Ectodermal cell (in vitro differentiated cells): Measurements from ENCODE around the gene TTC29. TPM values are rescaled to one million over a fixed set of nuclear protein-coding genes. Genes with fewer than 3 reads are reported as not detected.
A peak's percentile ranks its signal among the peaks of the same experiment; 100 is the strongest.

Experiments
- H3K27ac ChIP-seq: 2 replicates; pipeline ENCODE4 v1.7.0; 2013; ENCODE audit warnings: mild to moderate bottlenecking, low read depth, low read length; ENCODE audit not compliant: insufficient read depth, poor library complexity, severe bottlenecking
- H3K27me3 ChIP-seq: 2 replicates; pipeline ENCODE4 v1.7.0; 2013; ENCODE audit warnings: mild to moderate bottlenecking, low read length; ENCODE audit not compliant: insufficient read depth, control insufficient read depth, poor library complexity, severe bottlenecking
- H3K36me3 ChIP-seq: one replicate; pipeline ENCODE4 v1.7.0; 2013; ENCODE audit warnings: low read length; ENCODE audit not compliant: control insufficient read depth, insufficient read depth
- H3K4me1 ChIP-seq: one replicate; pipeline ENCODE4 v1.7.0; 2013; ENCODE audit warnings: low read length; ENCODE audit not compliant: control insufficient read depth, insufficient read depth
- H3K4me3 ChIP-seq: 2 replicates; pipeline ENCODE4 v1.7.0; 2013; ENCODE audit warnings: low read depth, low read length, control low read depth; ENCODE audit not compliant: insufficient read depth
- H3K9me3 ChIP-seq: 2 replicates; pipeline ENCODE4 v1.7.0; 2013; ENCODE audit warnings: mild to moderate bottlenecking, low read length, moderate library complexity; ENCODE audit not compliant: control insufficient read depth
- WGBS, 2 experiments: methylation state at CpG; one replicate each; pipeline ENCODE4 v1.1.7; 2013; ENCODE audit warnings: missing lambda C conversion rate in 2 of 2; 5-methylcytosine and 5-hydroxymethylcytosine counted together
- polyA plus RNA-seq, 4 experiments: library from polyadenylated mRNA; stranded (reverse); fragments of 50-300 nt; gene quantifications; one replicate each; pipeline ENCODE4 v1.2.3, GENCODE V29; 2013

TTC29 gene, protein sequence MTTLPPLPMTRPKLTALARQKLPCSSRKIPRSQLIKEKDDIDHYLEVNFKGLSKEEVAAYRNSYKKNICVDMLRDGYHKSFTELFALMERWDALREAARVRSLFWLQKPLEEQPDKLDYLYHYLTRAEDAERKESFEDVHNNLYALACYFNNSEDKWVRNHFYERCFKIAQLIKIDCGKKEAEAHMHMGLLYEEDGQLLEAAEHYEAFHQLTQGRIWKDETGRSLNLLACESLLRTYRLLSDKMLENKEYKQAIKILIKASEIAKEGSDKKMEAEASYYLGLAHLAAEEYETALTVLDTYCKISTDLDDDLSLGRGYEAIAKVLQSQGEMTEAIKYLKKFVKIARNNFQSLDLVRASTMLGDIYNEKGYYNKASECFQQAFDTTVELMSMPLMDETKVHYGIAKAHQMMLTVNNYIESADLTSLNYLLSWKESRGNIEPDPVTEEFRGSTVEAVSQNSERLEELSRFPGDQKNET
- 7.2 TPM for polyA plus RNA-seq (2013, experiment 1 of 4)
- polyA plus RNA-seq (2013, experiment 2 of 4): 5.1 TPM
- polyA plus RNA-seq (2013, experiment 3 of 4): 5.8 TPM
- 7.2 TPM for polyA plus RNA-seq (2013, experiment 4 of 4)

DNA sequence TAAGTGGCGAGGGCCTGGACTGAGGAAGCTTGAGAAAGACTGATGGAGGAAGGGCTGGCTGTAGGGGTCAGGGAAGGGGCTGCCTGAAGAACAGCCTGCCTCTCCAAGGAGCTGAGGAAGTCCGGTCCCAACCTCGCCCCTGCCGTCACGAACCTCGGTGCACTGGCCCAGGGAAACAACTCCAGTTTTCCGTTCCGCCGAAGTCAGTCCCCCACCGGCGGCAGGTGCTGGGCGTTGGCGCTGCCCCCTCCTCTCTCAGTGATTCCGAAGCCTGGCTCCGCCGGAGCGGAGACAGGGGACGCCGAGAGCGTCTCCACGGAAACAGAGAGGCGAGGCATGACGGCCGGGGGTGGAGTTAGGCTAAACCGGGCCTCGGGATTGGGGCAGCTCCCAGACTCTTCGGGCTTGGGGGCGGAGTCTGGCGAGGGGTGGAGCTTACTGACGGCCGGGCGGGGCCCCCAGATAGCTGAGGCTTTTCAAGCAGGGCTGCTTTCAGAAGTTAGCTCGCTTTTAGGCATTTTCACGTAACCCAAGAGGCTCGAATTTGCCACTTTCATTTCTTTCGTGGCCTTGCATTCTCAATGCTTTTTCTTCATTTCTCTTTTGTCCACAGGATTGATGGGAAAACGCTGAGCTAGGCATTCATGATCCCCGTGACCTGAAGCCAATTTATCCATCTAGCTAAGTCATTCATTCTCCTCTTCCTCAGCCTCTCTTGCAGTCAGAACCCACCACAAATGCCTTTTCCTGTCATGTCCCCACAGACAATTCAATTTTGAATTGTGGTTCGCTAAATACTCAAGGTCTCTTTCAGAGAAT lies at the start of gene TTC29:
Gene TTC29, minus strand, starts transcription at position 309 of the 819 bp plus-strand sequence. CDS start 5,969 bp downstream, outside the sequence.
- no peaks in the 10 kb centered on the region for H3K27me3 ChIP-seq

DNA sequence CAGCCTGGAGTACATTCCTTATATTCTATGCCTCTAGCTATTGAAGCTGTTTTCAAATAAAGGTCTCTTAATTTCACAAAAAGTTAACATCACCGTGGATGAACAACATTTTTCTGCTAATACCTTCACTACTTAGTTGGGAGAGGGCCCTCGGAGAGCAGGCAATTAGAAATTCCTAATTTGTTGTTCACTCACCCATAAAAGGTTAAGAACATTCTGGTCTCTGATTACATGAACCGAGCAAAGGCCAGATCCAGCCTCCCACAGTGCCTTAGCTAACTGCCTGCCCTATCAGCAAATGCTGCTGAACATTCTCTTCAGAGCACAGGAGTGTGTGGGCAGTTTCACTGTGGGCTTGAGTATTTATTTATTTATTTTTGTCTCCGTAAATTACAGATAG lies 36.0 kb upstream of the TTC29 start:
- 52 to 68% methylated on average over 4 of the region's 4 CpGs for WGBS, 2 experiments
- no peak overlapping the region for H3K27ac ChIP-seq
- no peaks in the 10 kb centered on the region for H3K4me1 ChIP-seq

More for the DNA sequence above, at the start of gene TTC29:
- Histone ChIP-seq H3K9me3 (no peaks in the 10 kb centered on the region), H3K4me3 (peak within 1 kb of the TSS; percentile 59), H3K27ac (no peak within 1 kb of the TSS), H3K4me1 (peaks cover 3% of the 10 kb centered on the region), H3K36me3 (no peaks in the 10 kb centered on the region)
- 3% methylated on average over 39 of the region's 39 CpGs for WGBS, 2 experiments

DNA sequence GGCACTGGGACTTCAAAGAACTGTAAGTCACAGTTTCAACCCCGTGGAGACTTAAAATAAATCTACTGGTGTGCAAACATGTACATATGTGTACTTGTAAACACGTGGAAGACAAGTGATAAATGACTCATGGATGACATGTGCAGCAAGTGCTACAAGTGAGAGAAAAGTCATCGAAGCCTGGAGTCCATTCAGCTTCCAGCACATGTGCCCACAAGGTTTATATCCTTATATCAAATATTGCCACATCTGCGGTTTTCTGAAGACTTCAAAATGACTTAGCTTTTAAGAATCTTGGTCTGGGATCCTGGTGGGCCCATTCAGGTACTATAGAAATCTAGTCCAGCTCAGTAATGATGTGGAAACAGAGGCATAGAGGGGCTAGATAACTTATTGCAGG lies 33.0 kb upstream of the TTC29 start:
- Histone ChIP-seq H3K27me3 (no peaks in the 10 kb centered on the region), H3K36me3 (no peaks in the 10 kb centered on the region), H3K9me3 (no peaks in the 10 kb centered on the region), H3K4me3 (no peak overlapping the region), H3K27ac (no peak overlapping the region), H3K4me1 (no peaks in the 10 kb centered on the region)
- 91 to 93% methylated on average over 4 of the region's 4 CpGs for WGBS, 2 experiments

More for the DNA sequence above, 36.0 kb upstream of the TTC29 start:
- Histone ChIP-seq H3K36me3 (no peaks in the 10 kb centered on the region), H3K4me3 (no peak overlapping the region), H3K9me3 (no peaks in the 10 kb centered on the region), H3K27me3 (no peaks in the 10 kb centered on the region)

DNA sequence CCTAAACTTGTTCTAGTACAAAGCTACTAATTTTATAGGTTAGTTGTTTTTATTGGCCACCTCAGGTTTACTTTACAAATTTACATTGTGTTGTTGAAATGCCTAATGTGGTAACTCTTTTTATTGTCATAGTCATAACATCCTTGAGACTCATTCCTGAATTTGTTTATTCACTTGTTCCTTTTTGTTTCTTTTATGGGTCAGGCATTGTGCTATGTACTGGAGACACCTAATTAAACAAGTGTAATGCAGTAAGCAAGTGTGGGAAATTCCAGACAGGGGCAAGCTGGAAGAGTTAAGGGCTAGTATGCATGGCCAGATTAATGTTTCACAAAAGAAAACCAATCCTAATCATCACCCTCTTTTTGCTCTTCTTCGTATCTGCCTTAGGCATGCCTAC lies 30.5 kb upstream of the TTC29 start:
- WGBS, 2 experiments: 67 to 71% methylated on average over 1 of the region's 1 CpG

DNA sequence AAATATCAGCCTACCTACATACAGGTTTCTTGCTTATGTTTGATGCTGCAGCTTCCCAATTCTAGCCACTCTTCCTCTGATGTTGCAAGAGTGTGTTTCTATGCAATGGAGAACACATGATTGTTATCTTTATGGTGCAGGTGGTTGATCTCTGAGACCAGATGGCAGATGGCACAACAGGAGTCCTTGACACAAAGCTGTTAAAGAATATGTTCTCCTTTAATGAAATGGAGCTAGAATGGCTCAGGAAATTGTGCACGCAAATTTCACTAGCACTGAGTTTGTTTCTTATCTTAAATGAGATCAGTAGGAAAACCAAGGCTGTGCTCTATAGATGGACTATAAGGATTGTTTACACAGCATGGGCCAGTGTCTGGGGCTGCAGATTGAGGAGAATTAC lies 29.9 kb upstream of the TTC29 start:
- Histone ChIP-seq H3K27me3 (no peaks in the 10 kb centered on the region), H3K4me3 (no peak overlapping the region), H3K4me1 (no peaks in the 10 kb centered on the region), H3K27ac (no peak overlapping the region), H3K9me3 (no peaks in the 10 kb centered on the region), H3K36me3 (no peaks in the 10 kb centered on the region)
- WGBS, 2 experiments: 88 to 91% methylated on average over 1 of the region's 1 CpG

More for the DNA sequence above, 30.5 kb upstream of the TTC29 start:
- Histone ChIP-seq H3K9me3 (no peaks in the 10 kb centered on the region), H3K27ac (no peak overlapping the region), H3K27me3 (no peaks in the 10 kb centered on the region), H3K4me3 (no peak overlapping the region), H3K36me3 (no peaks in the 10 kb centered on the region), H3K4me1 (no peaks in the 10 kb centered on the region)

DNA sequence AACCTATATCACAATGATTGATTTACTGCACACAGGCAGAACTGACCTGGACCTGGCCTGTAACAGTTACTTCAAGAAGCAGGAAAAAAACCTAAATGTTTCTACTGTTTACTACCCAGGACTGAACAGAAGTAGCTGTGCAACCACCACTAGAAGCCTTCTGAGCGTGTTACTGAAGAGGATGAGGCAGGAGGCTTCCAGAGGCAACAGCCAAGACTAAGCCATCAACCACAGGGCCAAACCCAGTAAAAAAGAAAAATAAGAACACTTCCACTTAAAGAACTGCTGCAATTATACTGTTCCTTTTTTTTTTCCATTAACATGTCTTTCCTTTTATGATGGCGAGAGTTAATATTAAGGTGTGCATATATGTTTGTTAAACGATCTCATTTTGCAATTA lies 29.4 kb upstream of the TTC29 start:
- Histone ChIP-seq H3K4me1 (no peaks in the 10 kb centered on the region), H3K27ac (no peak overlapping the region), H3K36me3 (no peaks in the 10 kb centered on the region), H3K4me3 (no peak overlapping the region), H3K27me3 (no peaks in the 10 kb centered on the region), H3K9me3 (no peaks in the 10 kb centered on the region)
- 98 to 100% methylated on average over 1 to 2 of the region's 3 CpGs for WGBS, 2 experiments

DNA sequence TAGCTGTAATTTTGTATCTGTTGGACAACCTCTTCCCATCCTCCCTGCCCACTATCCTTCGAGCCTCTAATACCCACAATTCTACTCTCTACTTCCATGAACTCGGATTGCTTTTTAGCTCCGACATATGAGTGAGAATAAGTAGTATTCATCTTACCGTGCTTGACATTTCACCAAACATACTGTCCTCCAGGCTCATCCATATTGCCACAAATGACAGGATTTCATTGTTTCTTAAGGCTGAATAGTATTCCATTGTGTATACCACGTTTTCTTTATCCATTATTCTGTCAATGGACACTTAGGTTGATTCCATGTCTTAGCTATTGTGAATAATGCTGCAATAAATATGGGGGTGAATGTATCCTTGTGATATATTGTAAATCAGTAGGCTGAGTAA lies 26.4 kb upstream of the TTC29 start:
- no peaks in the 10 kb centered on the region for H3K9me3 ChIP-seq
- no peaks in the 10 kb centered on the region for H3K27me3 ChIP-seq
- H3K4me1 ChIP-seq: no peaks in the 10 kb centered on the region
- no peak overlapping the region for H3K27ac ChIP-seq
- WGBS, 2 experiments: 96 to 100% methylated on average over 4 to 5 of the region's 5 CpGs
- no peaks in the 10 kb centered on the region for H3K36me3 ChIP-seq
- no peak overlapping the region for H3K4me3 ChIP-seq

DNA sequence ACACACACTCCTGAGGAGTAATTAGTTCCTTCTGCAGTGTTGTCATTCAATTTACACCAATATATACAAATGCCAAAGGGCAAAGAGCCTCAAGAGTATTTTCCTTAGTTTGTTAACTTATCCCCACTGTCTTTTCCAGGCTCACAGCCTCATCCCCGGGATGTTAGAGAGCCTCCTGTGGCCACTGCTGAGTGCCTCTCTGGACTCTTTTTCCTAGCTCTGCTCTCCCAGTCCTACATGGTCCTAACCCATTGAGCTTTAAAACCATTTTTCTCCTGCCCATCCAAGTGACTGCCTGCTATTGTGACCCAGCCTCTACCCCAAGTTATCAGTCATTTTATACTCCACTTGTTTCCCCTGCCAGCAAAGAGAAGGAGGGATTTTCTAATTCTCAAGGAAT lies 23.5 kb upstream of the TTC29 start:
- Histone ChIP-seq H3K27me3 (no peaks in the 10 kb centered on the region), H3K4me3 (no peak overlapping the region), H3K9me3 (peaks cover 2% of the 10 kb centered on the region), H3K36me3 (no peaks in the 10 kb centered on the region), H3K4me1 (no peaks in the 10 kb centered on the region), H3K27ac (no peak overlapping the region)
- 80 to 91% methylated on average over 1 of the region's 1 CpG for WGBS, 2 experiments

DNA sequence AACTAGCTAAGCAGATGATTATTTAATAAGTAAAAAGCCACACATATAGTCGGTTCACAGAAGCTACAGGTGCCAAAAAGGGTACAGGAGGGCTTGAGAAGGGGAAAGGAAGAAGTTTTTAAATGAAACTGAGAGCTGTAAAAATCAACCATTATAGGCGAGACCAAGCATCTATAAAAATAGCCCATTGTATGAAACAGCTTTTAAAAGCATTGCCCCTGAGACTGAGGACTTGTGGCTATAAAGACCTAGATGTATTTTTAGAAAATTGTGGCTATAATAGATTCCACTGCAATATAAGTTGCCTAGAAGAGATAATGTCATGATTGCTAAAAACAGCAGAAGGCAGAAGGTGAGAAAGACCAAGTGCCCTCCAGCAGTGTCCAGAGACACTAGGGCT lies 15.0 kb upstream of the TTC29 start:
- Histone ChIP-seq H3K36me3 (no peaks in the 10 kb centered on the region), H3K27ac (no peak overlapping the region), H3K4me3 (no peak overlapping the region), H3K9me3 (peaks cover 5% of the 10 kb centered on the region), H3K4me1 (no peaks in the 10 kb centered on the region), H3K27me3 (no peaks in the 10 kb centered on the region)
- 89 to 100% methylated on average over 1 to 2 of the region's 2 CpGs for WGBS, 2 experiments

DNA sequence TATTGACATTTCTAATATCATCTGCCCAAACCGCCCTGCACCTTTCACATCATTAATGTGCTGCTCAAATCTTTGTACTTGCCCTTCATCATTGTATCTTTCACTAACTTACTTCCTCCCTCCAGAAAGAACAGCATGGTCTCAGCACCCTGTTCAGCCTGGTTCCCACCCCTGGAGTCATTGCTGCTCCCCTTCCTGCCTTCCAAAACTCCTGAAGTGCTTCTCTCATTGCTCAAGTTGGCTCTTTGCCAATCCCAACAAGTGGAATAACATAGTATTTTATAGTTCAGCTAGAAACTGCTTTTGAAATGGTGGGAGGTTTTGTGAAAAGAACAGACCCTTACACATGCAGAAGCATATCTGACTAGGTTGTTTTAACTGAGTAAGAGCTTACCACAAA lies 14.0 kb upstream of the TTC29 start:
- 88 to 91% methylated on average over 1 of the region's 1 CpG for WGBS, 2 experiments
- Histone ChIP-seq H3K36me3 (no peaks in the 10 kb centered on the region), H3K4me1 (no peaks in the 10 kb centered on the region), H3K27ac (no peak overlapping the region), H3K27me3 (no peaks in the 10 kb centered on the region), H3K9me3 (peaks cover 5% of the 10 kb centered on the region), H3K4me3 (no peak overlapping the region)
